22Rv1 (cell line): ENCODE measurements around the gene NECTIN1.

Experiments used
- H3K27ac ChIP-seq: fragments of 450-650 bp; 2 replicates; pipeline ENCODE4 v1.5.1; 2017
- ZFX ChIP-seq: fragments of 450-650 bp; IDR thresholded peaks from 2 replicates; pipeline ENCODE4 v1.6.1; 2017; ENCODE audit warnings: antibody characterized with exemption, borderline replicate concordance
- TF ChIP-seq, protein P1 (sequence below): fragments of 450-650 bp; IDR thresholded peaks from 2 replicates; pipeline ENCODE4 v1.5.1; 2017; ENCODE audit warnings: mild to moderate bottlenecking

The NECTIN1 gene

DNA sequence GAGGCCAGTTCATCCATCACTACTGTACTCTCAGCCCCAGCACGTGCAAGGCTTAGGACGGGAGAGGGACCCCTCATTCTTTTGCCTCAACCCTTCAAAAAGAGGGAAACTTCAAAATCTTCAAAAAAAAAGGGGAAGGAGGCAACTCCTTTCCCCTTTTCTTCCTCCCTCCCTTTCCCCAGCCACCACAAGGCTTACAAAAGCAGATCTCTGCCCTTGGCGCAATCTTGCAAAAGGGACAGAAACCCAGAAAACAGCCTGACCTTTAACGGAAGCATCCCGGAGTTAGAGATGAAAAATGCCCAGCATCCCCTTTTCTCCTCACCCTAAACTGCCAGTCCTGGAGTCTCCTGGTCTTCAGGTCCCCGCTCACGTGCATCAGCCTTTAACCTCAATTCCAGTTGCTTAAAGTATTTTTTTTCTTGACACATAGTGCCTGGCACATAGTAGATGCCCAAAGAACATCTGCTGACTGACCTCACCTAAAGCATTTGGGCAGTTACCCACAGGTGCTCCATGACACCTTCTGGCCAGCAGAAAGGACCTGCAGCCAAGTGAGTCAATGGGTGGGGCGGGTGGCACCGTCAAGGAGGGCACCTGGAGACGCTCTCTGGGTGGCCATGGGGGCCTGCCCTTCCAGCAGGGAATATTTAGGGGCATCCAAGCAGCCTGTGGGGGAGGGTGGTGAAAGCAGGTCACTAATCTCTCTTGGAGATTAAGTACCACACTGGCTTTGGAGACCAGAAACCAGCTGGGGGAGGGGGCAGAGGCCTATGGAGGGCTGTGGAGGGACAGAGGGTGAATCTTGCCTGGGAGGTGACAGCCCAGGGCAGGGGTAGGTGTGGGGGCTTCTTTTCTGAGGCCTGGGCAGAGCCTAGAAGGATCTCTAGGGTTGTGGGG is 16.3 kb downstream of the NECTIN1 start:
- H3K27ac ChIP-seq: no peak overlapping the region
- TF ChIP-seq ZFX: no peak
- TF ChIP-seq, protein P1, sequence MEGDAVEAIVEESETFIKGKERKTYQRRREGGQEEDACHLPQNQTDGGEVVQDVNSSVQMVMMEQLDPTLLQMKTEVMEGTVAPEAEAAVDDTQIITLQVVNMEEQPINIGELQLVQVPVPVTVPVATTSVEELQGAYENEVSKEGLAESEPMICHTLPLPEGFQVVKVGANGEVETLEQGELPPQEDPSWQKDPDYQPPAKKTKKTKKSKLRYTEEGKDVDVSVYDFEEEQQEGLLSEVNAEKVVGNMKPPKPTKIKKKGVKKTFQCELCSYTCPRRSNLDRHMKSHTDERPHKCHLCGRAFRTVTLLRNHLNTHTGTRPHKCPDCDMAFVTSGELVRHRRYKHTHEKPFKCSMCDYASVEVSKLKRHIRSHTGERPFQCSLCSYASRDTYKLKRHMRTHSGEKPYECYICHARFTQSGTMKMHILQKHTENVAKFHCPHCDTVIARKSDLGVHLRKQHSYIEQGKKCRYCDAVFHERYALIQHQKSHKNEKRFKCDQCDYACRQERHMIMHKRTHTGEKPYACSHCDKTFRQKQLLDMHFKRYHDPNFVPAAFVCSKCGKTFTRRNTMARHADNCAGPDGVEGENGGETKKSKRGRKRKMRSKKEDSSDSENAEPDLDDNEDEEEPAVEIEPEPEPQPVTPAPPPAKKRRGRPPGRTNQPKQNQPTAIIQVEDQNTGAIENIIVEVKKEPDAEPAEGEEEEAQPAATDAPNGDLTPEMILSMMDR: no peak

- no peak overlapping the region for H3K27ac ChIP-seq
- TF ChIP-seq, protein P1: no peak
- no peak for TF ChIP-seq ZFX
Observed at GRCh38 chr11:119712006-119712405, 17.0 kb downstream of the NECTIN1 start.

- TF ChIP-seq, protein P1: no peak
- TF ChIP-seq ZFX: no peak
- H3K27ac ChIP-seq: no peak overlapping the region
Observed at GRCh38 chr11:119711476-119711875, 17.5 kb downstream of the NECTIN1 start.

- TF ChIP-seq, protein P1: no peak
- TF ChIP-seq ZFX: no peak
- no peak overlapping the region for H3K27ac ChIP-seq
Observed at GRCh38 chr11:119710417-119710816, 18.6 kb downstream of the NECTIN1 start.

DNA sequence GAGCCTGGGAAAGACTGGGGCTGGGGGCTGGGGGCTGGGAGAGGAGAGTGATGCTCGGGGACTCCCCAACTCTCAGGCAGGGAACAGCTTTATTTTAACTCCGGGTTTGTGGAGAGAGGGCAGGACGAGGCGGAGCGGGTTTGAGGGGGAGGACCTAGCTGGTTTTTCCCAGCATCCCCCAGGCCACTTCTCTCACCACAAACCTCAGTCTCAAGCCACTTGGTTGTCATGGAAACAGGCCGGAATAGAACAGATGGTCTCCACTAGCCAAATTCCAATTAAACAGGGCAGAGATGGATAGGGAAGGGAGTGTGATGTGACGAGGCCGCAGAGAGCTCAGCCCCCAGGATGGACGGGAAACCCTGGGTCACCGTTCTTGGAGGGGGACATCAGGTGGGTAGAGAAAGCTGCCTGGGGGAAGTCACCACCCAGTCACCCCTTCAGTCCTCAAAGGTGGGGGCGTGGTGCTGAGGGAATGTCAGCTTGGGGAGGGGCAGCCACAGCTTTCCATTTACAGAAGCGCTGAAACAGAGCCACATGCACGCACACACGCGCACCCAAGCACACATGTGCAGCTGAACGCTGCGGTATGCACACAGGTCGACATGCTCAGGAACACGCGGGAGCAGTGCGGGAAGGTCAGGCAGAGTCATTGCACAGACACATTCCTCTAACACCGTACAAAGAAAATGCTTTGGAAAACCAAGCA is 19.2 kb downstream of the NECTIN1 start:
- H3K27ac ChIP-seq: no peak overlapping the region
- TF ChIP-seq ZFX: no peak
- TF ChIP-seq, protein P1: no peak

- no peak overlapping the region for H3K27ac ChIP-seq
- TF ChIP-seq, protein P1: no peak
- TF ChIP-seq ZFX: no peak
Observed at GRCh38 chr11:119709171-119709570, 19.8 kb downstream of the NECTIN1 start.

DNA sequence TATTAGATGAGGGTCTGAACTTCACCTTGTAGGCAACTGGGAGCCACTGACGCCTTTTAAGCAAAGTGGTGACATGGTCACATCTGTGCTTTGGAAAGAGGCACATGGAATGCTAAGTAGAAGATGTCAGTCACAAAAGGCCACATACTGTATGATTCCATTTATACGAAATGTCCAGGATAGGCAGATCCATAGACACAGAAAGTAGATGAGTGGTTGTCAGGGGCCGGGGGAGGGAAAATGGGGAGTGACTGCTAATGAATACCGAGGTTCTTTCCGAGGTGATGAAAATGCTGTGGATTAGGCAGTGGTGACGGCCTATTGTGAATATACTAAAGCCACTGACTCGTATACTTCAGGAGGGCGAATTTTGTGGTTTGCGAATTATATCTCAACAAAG is 20.6 kb downstream of the NECTIN1 start:
- H3K27ac ChIP-seq: no peak overlapping the region
- TF ChIP-seq ZFX: no peak
- TF ChIP-seq, protein P1: no peak
